NCI-H524 (cell line): ENCODE results near the gene RNF157.

Experiments
- DNase-seq, 2 experiments: peaks; one replicate each; lab custom pipeline; 2025; lab: John Stamatoyannopoulos, UW

The RNF157 gene

GRCh38 chr17:76140661-76141211, 99.6 kb downstream of the RNF157 start:
- no peak for DNase-seq

- peak in 1 of 2 experiments; percentile 28 for DNase-seq
Observed at GRCh38 chr17:76139801-76140660, 100.3 kb downstream of the RNF157 start.

- no peak for DNase-seq
Observed at GRCh38 chr17:76138896-76139752, 101.2 kb downstream of the RNF157 start.

- peak in 1 of 2 experiments; percentile 31 for DNase-seq
Observed at GRCh38 chr17:76138234-76138895, 101.9 kb downstream of the RNF157 start.

- no peak for DNase-seq
Observed at GRCh38 chr17:76137351-76138233, 102.7 kb downstream of the RNF157 start.

GRCh38 chr17:76137001-76137350, 103.3 kb downstream of the RNF157 start:
- DNase-seq, result no peak

- DNase-seq, result peak in 1 of 2 experiments; percentile 31
Observed at GRCh38 chr17:76136276-76137000, 103.9 kb downstream of the RNF157 start.

GRCh38 chr17:76135810-76136188, 104.5 kb downstream of the RNF157 start:
- DNase-seq, result no peak

GRCh38 chr17:76134911-76135809, 105.1 kb downstream of the RNF157 start:
- no peak for DNase-seq

- DNase-seq, result no peak
Observed at GRCh38 chr17:76132574-76133338, 107.5 kb downstream of the RNF157 start.

GRCh38 chr17:76131692-76132573, 108.4 kb downstream of the RNF157 start:
- DNase-seq, result no peak

- DNase-seq, result no peak
Observed at GRCh38 chr17:76131051-76131691, 109.1 kb downstream of the RNF157 start.

- no peak for DNase-seq
Observed at GRCh38 chr17:76130473-76130872, 109.8 kb downstream of the RNF157 start.

- DNase-seq, result no peak
Observed at GRCh38 chr17:76125922-76126321, 114.4 kb downstream of the RNF157 start.

GRCh38 chr17:76125391-76125675, 115.0 kb downstream of the RNF157 start:
- DNase-seq, result no peak

GRCh38 chr17:76124582-76125390, 115.5 kb downstream of the RNF157 start:
- peak in 1 of 2 experiments; percentile 39 for DNase-seq
